Esophagus squamous epithelium (tissue), 5 donors: ENCODE measurements around the gene SLC43A3. TPM values are rescaled to one million over a fixed set of nuclear protein-coding genes. Genes with fewer than 3 reads are reported as not detected.

ENCODE experiments used
- DNase-seq: peaks from one replicate; lab custom pipeline; 2025; lab: John Stamatoyannopoulos, UW
- H3K27ac ChIP-seq, 4 donors: fragments of 200-600 bp; sonication (generic); one replicate each; pipeline ENCODE4 v1.5.1; 2016 to 2019; ENCODE audit warnings: mild to moderate bottlenecking in 1 of 4
- H3K27me3 ChIP-seq, 4 donors: fragments of 200-600 bp; sonication (generic); 1 replicate in 3 of 4; 2 replicates in 1 of 4; pipeline versions ENCODE4 v1.5.1 to v1.6.0; 2017 to 2021; ENCODE audit warnings: antibody characterized with exemption in 1 of 4
- H3K36me3 ChIP-seq, 3 donors: fragments of 200-600 bp; sonication (generic); one replicate each; pipeline ENCODE4 v1.5.1; 2016 to 2019
- H3K4me1 ChIP-seq, 3 donors: fragments of 200-600 bp; sonication (generic); one replicate each; pipeline ENCODE4 v1.5.1; 2017 to 2019
- H3K4me3 ChIP-seq, 4 donors: fragments of 200-600 bp; sonication (generic); 1 replicate in 3 of 4; 2 replicates in 1 of 4; pipeline ENCODE4 v1.5.1; 2016 to 2019; ENCODE audit warnings: mild to moderate bottlenecking in 2 of 4, moderate library complexity in 1 of 4
- H3K9me3 ChIP-seq, 3 donors: fragments of 200-600 bp; sonication (generic); one replicate each; pipeline ENCODE4 v1.5.1; 2016 to 2019
- CTCF ChIP-seq, 6 experiments: fragments of 450-650 bp in 4 of 6; fragments of 200-600 bp in 2 of 6; sonication (generic) in 2 of 6; IDR thresholded peaks; one replicate each; pipeline ENCODE4 v1.5.1; 2016 to 2019; ENCODE audit warnings: antibody characterized with exemption in 6 of 6, mild to moderate bottlenecking in 4 of 6, moderate library complexity in 4 of 6
- POLR2A ChIP-seq, 4 donors: fragments of 450-650 bp; IDR thresholded peaks; one replicate each; pipeline ENCODE4 v1.6.1; 2017; ENCODE audit warnings: antibody characterized with exemption in 4 of 4, mild to moderate bottlenecking in 4 of 4, moderate library complexity in 3 of 4
- WGBS, 2 donors: methylation state at CpG; one replicate each; pipeline ENCODE4 v1.1.5; 2018; 5-methylcytosine and 5-hydroxymethylcytosine counted together
- intact Hi-C: fragments of 100-400 bp; cut with DNase I; formaldehyde crosslinking; loops from one replicate; pipeline ENCODE4 v1.15.0; 2022
- total RNA-seq, 4 donors: library from RNA; depleted of rRNA; stranded (reverse); fragments of >200 nt; gene quantifications; one replicate each; pipeline ENCODE4 v1.1.0, GENCODE V29; 2016
- donor health status: DM: yes; HTN: yes; CAD: no.

SLC43A3 gene
- total RNA-seq, 4 donors from 2014 or later, result 54.1 to 90.9 (median 75.6) TPM

- WGBS, 2 donors, result 55 to 62% methylated on average over 3 to 7 of the region's 7 CpGs
- no peak for DNase-seq
- intact Hi-C loops, result no loop called here
These were observed 5.8 kb upstream of the SLC43A3 start for GRCh38 chr11:57432714-57433163.

DNA sequence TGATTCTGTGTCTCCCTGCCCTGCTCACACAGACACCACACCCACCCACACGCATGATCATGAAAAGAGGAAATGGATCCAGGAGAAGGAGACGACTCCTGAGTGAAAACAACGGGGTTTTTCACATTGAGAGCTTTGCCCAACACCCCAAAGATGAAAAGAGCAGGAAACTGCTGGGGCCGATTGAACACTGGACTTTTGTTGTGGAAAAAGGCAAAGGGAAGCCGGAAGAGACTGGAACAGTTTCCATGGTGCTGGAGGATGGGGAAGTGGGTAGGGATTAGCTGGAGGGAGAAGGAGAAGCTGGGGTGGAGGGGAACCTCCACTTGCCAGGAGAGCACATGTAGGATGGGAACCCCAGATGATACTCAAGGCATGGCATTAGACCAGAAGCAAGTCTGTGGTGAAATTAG lies 5.2 kb upstream of the SLC43A3 start:
- intact Hi-C loops, result no loop called here
- Histone ChIP-seq H3K4me3 (no peak overlapping the region), H3K9me3 (no peaks in the 10 kb centered on the region), H3K4me1 (peaks cover 25 to 86% (median 52%) of the 10 kb centered on the region in 3 donors), H3K27ac (peak overlapping the region in 3 of 4 donors; percentile 23 to 81 (median 54)), H3K27me3 (no peaks in the 10 kb centered on the region), H3K36me3 (no peaks in the 10 kb centered on the region)
- DNase-seq, result no peak
- 38 to 45% methylated on average over 5 of the region's 5 CpGs for WGBS, 2 donors
- no peak for TF ChIP-seq POLR2A (IDR thresholded peaks at IDR 0.05)
- TF ChIP-seq CTCF (IDR thresholded peaks at IDR 0.05), result no peak

More at GRCh38 chr11:57432714-57433163, 5.8 kb upstream of the SLC43A3 start:
- Histone ChIP-seq H3K27ac (peak overlapping the region in 3 of 4 donors; percentile 23 to 81 (median 54)), H3K36me3 (no peaks in the 10 kb centered on the region), H3K4me1 (peaks cover 20 to 80% (median 46%) of the 10 kb centered on the region in 3 donors), H3K4me3 (no peak overlapping the region), H3K27me3 (no peaks in the 10 kb centered on the region), H3K9me3 (no peaks in the 10 kb centered on the region)
- TF ChIP-seq CTCF (IDR thresholded peaks at IDR 0.05), result no peak
- no peak for TF ChIP-seq POLR2A (IDR thresholded peaks at IDR 0.05)

DNA sequence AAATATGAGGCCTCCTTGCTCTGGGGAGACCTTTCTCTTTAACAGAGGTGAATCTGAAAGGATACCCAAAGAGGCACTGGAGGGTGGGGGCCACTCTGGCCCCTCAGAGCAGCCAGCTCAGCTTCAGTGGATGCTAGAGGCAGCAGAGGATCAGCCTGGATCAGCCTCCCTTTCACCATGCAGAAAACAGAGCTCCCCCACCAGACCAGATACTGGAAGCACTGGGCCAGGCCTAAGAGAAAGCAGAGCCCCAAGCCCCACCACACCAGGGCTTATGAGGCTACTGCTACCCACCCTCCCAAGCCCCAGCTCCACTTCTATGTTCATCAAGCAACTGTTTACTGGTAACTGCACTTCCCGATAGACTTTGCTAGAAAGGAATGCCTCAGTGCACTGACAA lies 4.0 kb upstream of the SLC43A3 start:
- TF ChIP-seq POLR2A (IDR thresholded peaks at IDR 0.05) (no peak), CTCF (IDR thresholded peaks at IDR 0.05) (no peak)
- Histone ChIP-seq H3K4me3 (no peak overlapping the region), H3K36me3 (no peaks in the 10 kb centered on the region), H3K27me3 (no peaks in the 10 kb centered on the region), H3K9me3 (no peaks in the 10 kb centered on the region), H3K27ac (no peak overlapping the region), H3K4me1 (peaks cover 36 to 91% (median 64%) of the 10 kb centered on the region in 3 donors)
- 93% methylated on average over 1 of the region's 1 CpG; no CpG with 5 or more reads in 1 of the 2 donors for WGBS, 2 donors
- intact Hi-C loops, result no loop called here
- no peak for DNase-seq

- no peak for TF ChIP-seq POLR2A (IDR thresholded peaks at IDR 0.05)
- TF ChIP-seq CTCF (IDR thresholded peaks at IDR 0.05), result no peak
- WGBS, 2 donors, result 47 to 60% methylated on average over 4 of the region's 4 CpGs
- intact Hi-C loops, result no loop called here
- Histone ChIP-seq H3K36me3 (no peaks in the 10 kb centered on the region), H3K27ac (peak overlapping the region in 1 of 4 donors; percentile 99), H3K27me3 (no peaks in the 10 kb centered on the region), H3K4me3 (no peak overlapping the region), H3K9me3 (no peaks in the 10 kb centered on the region), H3K4me1 (peaks cover 40 to 91% (median 65%) of the 10 kb centered on the region in 3 donors)
- DNase-seq, result no peak
These were observed 3.0 kb upstream of the SLC43A3 start for GRCh38 chr11:57429946-57430345.

DNA sequence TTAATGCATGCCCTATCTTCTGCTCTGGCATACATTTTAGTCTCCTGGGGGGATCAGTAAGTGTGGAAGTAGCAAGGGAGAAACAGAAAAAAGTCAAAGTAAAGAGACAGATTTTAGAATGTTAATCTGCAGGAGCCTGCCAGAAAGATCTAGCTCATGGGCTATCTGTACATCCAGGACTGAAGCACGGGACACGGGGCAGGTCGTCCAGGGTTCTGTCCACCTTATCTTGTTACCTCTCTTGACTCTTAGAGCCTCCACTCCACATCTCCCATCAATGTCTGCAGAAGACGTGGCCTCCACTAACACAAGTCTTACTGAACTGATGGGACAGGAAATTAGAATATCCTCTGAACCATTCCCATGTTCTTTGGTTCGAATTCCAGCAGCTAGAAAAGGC lies 1.7 kb upstream of the SLC43A3 start:
- Histone ChIP-seq H3K4me1 (peaks cover 48 to 91% (median 69%) of the 10 kb centered on the region in 3 donors), H3K27ac (peak overlapping the region in 3 of 4 donors; percentile 96 to 99 (median 98)), H3K36me3 (peaks cover 0 to 5% (median 0%) of the 10 kb centered on the region in 3 donors), H3K4me3 (no peak overlapping the region), H3K27me3 (no peaks in the 10 kb centered on the region), H3K9me3 (no peaks in the 10 kb centered on the region)
- intact Hi-C loops, result no loop called here
- 91 to 100% methylated on average over 3 to 5 of the region's 5 CpGs for WGBS, 2 donors
- no peak for DNase-seq
- TF ChIP-seq POLR2A (IDR thresholded peaks at IDR 0.05) (no peak), CTCF (IDR thresholded peaks at IDR 0.05) (no peak)
